ENCODE data around the gene TET1. TPM values are rescaled to one million over a fixed set of nuclear protein-coding genes. Genes with fewer than 3 reads are reported as not detected.
"Not testable (repeated sequence)": the region's sequence is repeated elsewhere in the genome, so short reads cannot be mapped to it uniquely, and the experiment has no call there.

The TET1 gene
- polyA plus RNA-seq, 3 donors: 0.01 to 0.08 (median 0.06) TPM

- WGBS (ENCODE audit: insufficient coverage): no CpG with 5 or more reads among the region's 1 CpG
- H3K4me3 Mint-ChIP-seq: no peak overlapping the region
These were observed 145.4 kb downstream of the TET1 start for GRCh38 chr10:68705548-68705947.

GRCh38 chr10:68708987-68709386 lies 148.8 kb downstream of the TET1 start:
- H3K9me3 Mint-ChIP-seq; H3K27ac Mint-ChIP-seq; H3K9me3 ChIP-seq (replicated peaks in 1 of 2; ENCODE audit: control insufficient read depth in 1 of 2, insufficient read depth in 1 of 2, low read length in 2 of 2); H3K79me2 ChIP-seq (ENCODE audit: insufficient read depth, low read length); H4K20me1 ChIP-seq (ENCODE audit: insufficient read depth, low read length); H3K4me1 ChIP-seq (ENCODE audit: control insufficient read depth in 1 of 2, insufficient read depth in 2 of 2, low read length in 2 of 2); H3K4me3 Mint-ChIP-seq; H3K27me3 ChIP-seq (ENCODE audit: control insufficient read depth in 2 of 2, insufficient read depth in 2 of 2, low read length in 2 of 2); H3K9ac ChIP-seq (ENCODE audit: insufficient read depth, low read length, poor library complexity, severe bottlenecking); DNase-seq; intact Hi-C loops (cut with micrococcal nuclease); H2AFZ ChIP-seq (ENCODE audit: insufficient read depth, low read depth, low read length, poor library complexity, severe bottlenecking); H3K27ac ChIP-seq (ENCODE audit: low read depth in 1 of 2, low read length in 2 of 2); H3K4me2 ChIP-seq (replicated peaks; ENCODE audit: extremely low read depth, low read length, poor library complexity, severe bottlenecking); H3K4me3 ChIP-seq (replicated peaks in 1 of 3; ENCODE audit: low read depth in 2 of 3, low read length in 3 of 3); H3K4me1 Mint-ChIP-seq; H3K36me3 Mint-ChIP-seq; H3K36me3 ChIP-seq (replicated peaks in 1 of 2; ENCODE audit: control insufficient read depth in 1 of 2, insufficient read depth in 2 of 2, low read length in 2 of 2); H3K27me3 Mint-ChIP-seq (ENCODE audit: low read depth in 3 of 3): not testable (repeated sequence)
- WGBS (ENCODE audit: insufficient coverage): 100% methylated on average over 4 of the region's 5 CpGs

More at GRCh38 chr10:68705548-68705947, 145.4 kb downstream of the TET1 start:
- Mint-ChIP-seq H3K9me3 (no peaks in the 10 kb centered on the region), H3K27me3 (ENCODE audit: low read depth in 3 of 3) (peaks cover 0 to 3% (median 1%) of the 10 kb centered on the region in 3 donors), H3K36me3 (no peaks in the 10 kb centered on the region), H3K27ac (no peak overlapping the region), H3K4me1 (no peaks in the 10 kb centered on the region)
- H3K4me2 ChIP-seq (replicated peaks; ENCODE audit: extremely low read depth, low read length, poor library complexity, severe bottlenecking): no peak overlapping the region
- intact Hi-C loops (cut with micrococcal nuclease): no loop called here
- no peak overlapping the region for H3K9ac ChIP-seq (ENCODE audit: insufficient read depth, low read length, poor library complexity, severe bottlenecking)
- H3K9me3 ChIP-seq (replicated peaks in 1 of 2; ENCODE audit: control insufficient read depth in 1 of 2, insufficient read depth in 1 of 2, low read length in 2 of 2): no peaks in the 10 kb centered on the region
- no peaks in the 10 kb centered on the region for H3K36me3 ChIP-seq (replicated peaks in 1 of 2; ENCODE audit: control insufficient read depth in 1 of 2, insufficient read depth in 2 of 2, low read length in 2 of 2)
- no peaks in the 10 kb centered on the region for H3K27me3 ChIP-seq (ENCODE audit: control insufficient read depth in 2 of 2, insufficient read depth in 2 of 2, low read length in 2 of 2)
- H3K4me1 ChIP-seq (ENCODE audit: control insufficient read depth in 1 of 2, insufficient read depth in 2 of 2, low read length in 2 of 2): no peaks in the 10 kb centered on the region
- H3K27ac ChIP-seq (ENCODE audit: low read depth in 1 of 2, low read length in 2 of 2): no peak overlapping the region
- H4K20me1 ChIP-seq (ENCODE audit: insufficient read depth, low read length): no peaks in the 10 kb centered on the region
- no peak for DNase-seq
- H2AFZ ChIP-seq (ENCODE audit: insufficient read depth, low read depth, low read length, poor library complexity, severe bottlenecking): no peak overlapping the region
- H3K4me3 ChIP-seq (replicated peaks in 1 of 3; ENCODE audit: low read depth in 2 of 3, low read length in 3 of 3): no peak overlapping the region
- TF ChIP-seq CTCF (IDR thresholded peaks at IDR 0.05): no peak
- no peaks in the 10 kb centered on the region for H3K79me2 ChIP-seq (ENCODE audit: insufficient read depth, low read length)

GRCh38 chr10:68713065-68713464 lies 152.9 kb downstream of the TET1 start:
- H3K4me2 ChIP-seq (replicated peaks; ENCODE audit: extremely low read depth, low read length, poor library complexity, severe bottlenecking); H3K4me3 ChIP-seq (replicated peaks in 1 of 3; ENCODE audit: low read depth in 2 of 3, low read length in 3 of 3); H3K4me1 Mint-ChIP-seq; H3K27ac ChIP-seq (ENCODE audit: low read depth in 1 of 2, low read length in 2 of 2); H3K79me2 ChIP-seq (ENCODE audit: insufficient read depth, low read length); H3K4me3 Mint-ChIP-seq; DNase-seq; H3K4me1 ChIP-seq (ENCODE audit: control insufficient read depth in 1 of 2, insufficient read depth in 2 of 2, low read length in 2 of 2); H3K27me3 ChIP-seq (ENCODE audit: control insufficient read depth in 2 of 2, insufficient read depth in 2 of 2, low read length in 2 of 2); H2AFZ ChIP-seq (ENCODE audit: insufficient read depth, low read depth, low read length, poor library complexity, severe bottlenecking); H3K36me3 Mint-ChIP-seq; H3K9ac ChIP-seq (ENCODE audit: insufficient read depth, low read length, poor library complexity, severe bottlenecking); H3K9me3 ChIP-seq (replicated peaks in 1 of 2; ENCODE audit: control insufficient read depth in 1 of 2, insufficient read depth in 1 of 2, low read length in 2 of 2); H3K9me3 Mint-ChIP-seq; intact Hi-C loops (cut with micrococcal nuclease); H4K20me1 ChIP-seq (ENCODE audit: insufficient read depth, low read length); H3K36me3 ChIP-seq (replicated peaks in 1 of 2; ENCODE audit: control insufficient read depth in 1 of 2, insufficient read depth in 2 of 2, low read length in 2 of 2); H3K27ac Mint-ChIP-seq: not testable (repeated sequence)
- H3K27me3 Mint-ChIP-seq (ENCODE audit: low read depth in 3 of 3): peaks cover 1 to 12% (median 9%) of the 10 kb centered on the region in 3 donors
- 100% methylated on average over 4 of the region's 13 CpGs for WGBS (ENCODE audit: insufficient coverage)

Measured in CD14-positive monocyte (primary cell).